GM20431 (cell line): ENCODE measurements around the gene FRS2.

ENCODE experiments used
- in situ Hi-C: fragments of 300-500 bp; cut with MseI, MboI; formaldehyde crosslinking; loops from one replicate; pipeline ENCODE4 v1.15.0; 2020; ENCODE audit warnings: low sequenced_read_pairs; ENCODE audit not compliant: unreplicated experiment

Gene FRS2

DNA sequence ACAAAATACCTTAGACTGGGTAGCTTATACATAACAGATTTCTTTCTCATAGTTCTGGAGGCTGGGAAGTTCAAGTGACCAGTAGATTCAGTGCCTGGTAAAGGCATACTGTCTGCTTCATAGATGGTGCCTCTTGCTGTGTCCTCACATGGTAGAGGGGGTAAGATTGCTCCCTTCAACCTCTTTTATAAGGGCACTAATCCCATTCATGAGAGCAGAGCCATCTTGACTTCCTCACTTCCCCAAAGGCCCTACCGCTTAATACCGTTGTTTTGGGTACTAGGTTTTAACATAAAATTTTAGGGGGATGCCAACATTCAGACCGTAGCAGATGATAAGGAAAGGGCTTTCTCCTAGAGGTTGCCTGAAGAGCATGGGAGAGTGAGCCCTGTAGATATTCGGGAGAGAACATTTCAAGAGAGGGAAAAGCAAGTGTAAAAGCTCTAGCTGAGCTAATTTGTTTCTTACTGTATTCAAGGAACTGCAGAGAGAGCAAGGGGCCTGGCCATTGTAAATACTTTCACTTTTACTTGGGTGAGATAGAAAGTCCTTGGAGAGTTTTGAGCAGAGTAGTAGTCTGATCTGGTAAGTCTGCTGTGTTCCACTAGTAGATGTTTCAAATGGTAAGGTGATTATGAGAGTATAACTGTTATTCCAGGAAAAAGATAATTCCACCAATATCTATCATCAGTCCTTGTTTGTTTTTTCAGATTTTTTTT lies 27.3 kb downstream of the FRS2 start:
- in situ Hi-C loops = no loop called here

DNA sequence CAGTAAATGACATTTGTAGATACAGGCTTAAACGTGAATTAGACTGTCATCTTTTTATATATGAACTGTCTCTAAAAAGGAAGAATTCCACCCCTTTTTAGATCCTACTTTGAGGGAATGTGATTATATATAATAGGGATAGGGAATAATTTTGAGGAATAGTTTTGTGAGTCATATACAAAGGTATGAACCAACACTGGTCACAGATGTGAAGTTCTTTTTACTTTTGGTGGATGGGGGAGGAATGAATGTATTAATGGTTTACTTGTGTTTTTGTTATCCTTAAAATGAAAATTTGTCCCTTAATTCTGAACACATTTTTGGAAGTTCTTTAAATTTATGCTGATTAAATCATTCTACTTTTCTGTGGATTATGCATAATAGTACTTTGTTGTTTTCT lies 30.4 kb downstream of the FRS2 start:
- in situ Hi-C loops = no loop called here

GRCh38 chr12:69501154-69501895 lies 31.1 kb downstream of the FRS2 start:
- in situ Hi-C loops = no loop called here

DNA sequence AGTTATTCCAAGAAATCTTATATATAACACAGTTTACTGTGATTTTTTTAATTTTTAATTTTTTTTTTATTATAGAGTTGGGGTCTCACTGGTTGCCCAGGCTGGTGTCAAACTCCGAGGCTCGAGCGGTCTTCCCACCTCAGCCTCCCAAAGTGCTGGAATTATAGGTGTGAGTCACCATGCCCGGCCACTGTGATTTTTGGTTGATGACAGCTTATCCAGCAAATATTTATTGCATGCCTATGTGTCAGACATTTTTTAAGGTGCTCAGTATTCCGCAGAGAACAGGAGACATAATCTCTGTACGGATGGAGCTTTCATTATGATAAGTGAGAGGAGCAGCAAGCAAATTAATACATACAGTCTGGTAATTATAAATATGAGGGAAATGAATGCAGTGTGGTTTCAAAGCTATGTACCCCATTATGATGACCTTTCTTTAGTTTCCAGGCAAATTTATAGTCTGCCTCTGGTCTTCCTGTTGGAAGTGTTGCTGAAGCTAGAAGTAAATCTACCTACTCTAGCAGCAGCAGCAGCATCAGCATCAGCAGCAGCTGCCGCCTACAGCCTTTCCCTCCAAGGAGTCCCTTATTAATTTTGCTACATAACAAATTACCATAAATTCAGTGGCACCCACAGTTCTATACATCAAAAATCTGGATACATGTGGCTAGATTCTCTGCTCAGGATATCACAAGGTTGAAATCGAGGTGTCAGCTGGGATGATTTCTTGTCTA lies 32.3 kb downstream of the FRS2 start:
- in situ Hi-C loops = no loop called here

DNA sequence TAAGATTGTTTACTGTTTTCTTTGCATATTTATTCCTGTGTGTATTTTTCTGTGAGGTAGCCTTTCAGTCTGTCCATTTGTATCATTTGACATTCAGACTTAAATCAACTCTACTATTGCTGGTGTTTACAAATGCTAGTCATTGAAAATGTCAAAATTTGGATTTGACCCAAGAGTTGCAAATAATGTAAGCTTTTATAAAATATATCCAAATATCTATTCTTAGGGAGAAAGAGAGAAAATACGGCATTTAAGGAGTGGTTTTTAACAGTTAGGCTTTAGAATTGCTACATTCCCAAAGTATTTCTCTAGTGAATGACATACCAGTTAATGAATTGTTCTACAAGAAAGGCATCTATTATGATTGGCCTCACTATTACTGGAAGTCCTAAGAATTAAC lies 37.9 kb downstream of the FRS2 start:
- in situ Hi-C loops = no loop called here

- in situ Hi-C loops = no loop called here
These were observed 38.4 kb downstream of the FRS2 start for GRCh38 chr12:69508621-69509020.

GRCh38 chr12:69509308-69509736 lies 39.1 kb downstream of the FRS2 start:
- in situ Hi-C loops = no loop called here

- in situ Hi-C loops = no loop called here
These were observed 40.0 kb downstream of the FRS2 start for GRCh38 chr12:69509904-69510827.

DNA sequence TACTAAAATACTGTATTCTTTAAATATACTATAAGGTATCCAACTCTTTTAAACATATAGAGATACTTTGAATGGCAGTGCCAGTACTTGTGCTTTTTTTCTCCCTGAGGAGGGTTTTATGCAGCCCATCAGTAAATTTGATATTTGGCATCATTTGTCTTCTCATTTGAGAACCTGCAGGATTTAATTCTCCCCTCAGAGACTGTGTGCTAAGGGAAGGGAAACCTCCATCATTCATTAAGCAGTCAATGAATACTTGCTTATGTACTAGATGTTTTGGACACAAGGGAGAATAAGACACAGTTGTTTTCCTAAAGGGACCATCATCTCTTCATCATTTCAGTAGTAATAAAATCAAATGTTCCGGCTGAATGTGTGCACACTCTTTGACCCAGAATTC lies 40.8 kb downstream of the FRS2 start:
- in situ Hi-C loops = no loop called here

- in situ Hi-C loops = no loop called here
These were observed 41.5 kb downstream of the FRS2 start for GRCh38 chr12:69511469-69512267.

GRCh38 chr12:69512820-69513219 lies 42.6 kb downstream of the FRS2 start:
- in situ Hi-C loops = no loop called here

DNA sequence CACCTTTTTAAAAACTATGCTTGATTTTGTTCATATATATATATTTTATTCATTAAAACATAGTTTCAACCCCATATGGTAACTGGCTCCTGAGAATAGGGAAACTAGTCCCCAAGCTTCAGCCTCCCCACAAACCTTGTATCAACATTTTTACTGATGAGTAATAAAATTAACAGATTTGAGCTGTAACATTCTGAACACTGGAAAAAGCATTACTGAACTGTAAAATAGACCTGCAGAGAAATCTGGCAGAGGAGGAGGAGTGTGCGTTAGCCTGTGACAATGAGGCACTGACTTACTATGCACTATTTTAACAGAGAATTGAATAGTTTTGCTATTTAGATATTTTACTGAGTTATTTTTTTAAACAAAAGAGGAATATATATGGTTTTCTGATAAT lies 43.1 kb downstream of the FRS2 start:
- in situ Hi-C loops = no loop called here

DNA sequence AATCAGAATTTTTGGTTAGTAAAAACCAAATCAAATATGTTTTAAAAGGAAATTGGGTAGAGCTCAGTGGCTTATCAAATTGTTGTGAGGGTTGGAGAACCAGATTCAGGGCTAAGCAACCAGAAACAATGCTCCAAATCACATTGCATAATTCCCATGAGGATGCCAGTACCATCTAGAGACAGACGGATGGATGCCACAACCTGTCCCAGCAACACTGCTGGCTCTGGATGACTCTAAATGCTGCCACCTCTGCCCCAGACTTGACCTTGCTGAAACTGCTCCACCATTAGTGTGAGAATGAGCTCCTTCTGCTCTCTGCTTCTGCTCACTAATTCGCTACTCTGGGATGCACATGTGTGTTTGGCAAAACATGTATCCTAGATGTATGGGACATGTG lies 43.9 kb downstream of the FRS2 start:
- in situ Hi-C loops = no loop called here

- in situ Hi-C loops = no loop called here
These were observed 44.7 kb downstream of the FRS2 start for GRCh38 chr12:69514845-69515244.

- in situ Hi-C loops = no loop called here
These were observed 45.3 kb downstream of the FRS2 start for GRCh38 chr12:69515394-69515930.

DNA sequence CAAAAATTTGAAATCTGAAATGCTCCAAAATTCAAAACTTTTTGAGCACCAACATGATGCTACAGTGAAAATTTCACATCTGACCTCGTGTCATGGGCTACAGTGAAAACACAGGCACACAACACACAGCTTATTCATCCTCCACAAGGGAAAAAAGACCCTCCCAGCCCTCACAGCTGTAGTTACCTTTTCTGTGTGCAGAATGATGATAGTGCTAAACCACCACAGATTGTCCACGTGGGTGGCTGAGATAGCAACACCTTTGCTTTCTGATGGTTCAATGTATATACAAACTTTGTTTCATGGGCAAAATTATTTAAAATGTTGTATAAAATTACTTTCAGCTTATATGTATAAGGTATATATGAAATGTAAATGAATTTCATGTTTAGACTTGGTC lies 46.8 kb downstream of the FRS2 start:
- in situ Hi-C loops = no loop called here

GRCh38 chr12:69517406-69517805 lies 47.2 kb downstream of the FRS2 start:
- in situ Hi-C loops = no loop called here

- in situ Hi-C loops = no loop called here
These were observed 49.7 kb downstream of the FRS2 start for GRCh38 chr12:69519871-69520270.
